Fibroblast of mammary gland (primary cell): Measurements from ENCODE around the gene DTNA.

ENCODE experiments used
- DNase-seq: peaks from one replicate; pipeline ENCODE4 v3.0.0-alpha.2; 2010; ENCODE audit warnings: low read depth
- H3K4me3 ChIP-seq: 2 replicates; pipeline ENCODE4 v1.5.1; 2011; ENCODE audit warnings: low read depth, mild to moderate bottlenecking, low read length, moderate library complexity; ENCODE audit not compliant: control insufficient read depth
- CTCF ChIP-seq: conservative IDR thresholded peaks from 2 replicates; pipeline ENCODE4 v1.5.1; 2011; ENCODE audit warnings: low read depth, low read length, inconsistent platforms; ENCODE audit not compliant: control insufficient read depth, insufficient read depth

The DTNA gene

GRCh38 chr18:34873986-34874580 lies 164.0 kb downstream of the DTNA start:
- no peak for TF ChIP-seq CTCF
- no peak overlapping the region for H3K4me3 ChIP-seq

GRCh38 chr18:34875150-34875549 lies 165.1 kb downstream of the DTNA start:
- H3K4me3 ChIP-seq, result no peak overlapping the region
- no peak for DNase-seq
- TF ChIP-seq CTCF, result no peak

More at GRCh38 chr18:34873986-34874580, 164.0 kb downstream of the DTNA start:
- no peak for DNase-seq

- no peak for DNase-seq
- H3K4me3 ChIP-seq, result no peak overlapping the region
- TF ChIP-seq CTCF, result no peak
Observed at GRCh38 chr18:34880403-34880802, 170.3 kb downstream of the DTNA start.

GRCh38 chr18:34880882-34881834 lies 171.1 kb downstream of the DTNA start:
- peak; percentile 29 for TF ChIP-seq CTCF
- no peak overlapping the region for H3K4me3 ChIP-seq
- peak; percentile 33 for DNase-seq

- TF ChIP-seq CTCF, result no peak
Observed at GRCh38 chr18:34884436-34884835, 174.3 kb downstream of the DTNA start.

GRCh38 chr18:34886177-34886576 lies 176.1 kb downstream of the DTNA start:
- no peak overlapping the region for H3K4me3 ChIP-seq
- no peak for DNase-seq
- no peak for TF ChIP-seq CTCF

More at GRCh38 chr18:34884436-34884835, 174.3 kb downstream of the DTNA start:
- DNase-seq, result no peak
- no peak overlapping the region for H3K4me3 ChIP-seq
